Measurements from ENCODE around the gene NRK.

NRK gene

GRCh38 chrX:105876658-105877057, 54.3 kb downstream of the NRK start:
- no peak overlapping the region for H3K4me3 ChIP-seq (ENCODE audit: control insufficient read depth in 1 of 7, extremely low read depth in 1 of 7, insufficient read depth in 4 of 7, low read depth in 2 of 7, low read length in 6 of 7)
- H3K4me1 ChIP-seq (ENCODE audit: control extremely low read depth in 1 of 4, control insufficient read depth in 4 of 4, insufficient read depth in 4 of 4, low read length in 3 of 4), result no peaks in the 10 kb centered on the region
- H3K27ac ChIP-seq (ENCODE audit: insufficient read depth in 1 of 2, low read depth in 1 of 2, low read length in 2 of 2, poor library complexity in 1 of 2, severe bottlenecking in 2 of 2), result no peak overlapping the region
- DNase-seq, result peak in 2 of 3 donors; percentile 6 to 13
- ChIA-PET POLR2A (no interaction called here), CTCF (no interaction called here)
- peaks cover 0 to 2% (median 0%) of the 10 kb centered on the region in 5 experiments for H3K27me3 ChIP-seq (replicated peaks in 2 of 5; ENCODE audit: control insufficient read depth in 4 of 5, insufficient read depth in 5 of 5, low read length in 4 of 5)
- 29% methylated on average over 1 of the region's 3 CpGs for WGBS (ENCODE audit: insufficient coverage)
- H3K9me3 ChIP-seq (ENCODE audit: control extremely low read depth in 1 of 5, control insufficient read depth in 4 of 5, insufficient read depth in 2 of 5, low read depth in 1 of 5, low read length in 4 of 5), result no peaks in the 10 kb centered on the region
- H3K36me3 ChIP-seq (ENCODE audit: control insufficient read depth in 4 of 4, insufficient read depth in 4 of 4, low read length in 3 of 4), result no peaks in the 10 kb centered on the region

GRCh38 chrX:105880491-105880890, 58.2 kb downstream of the NRK start:
- WGBS (ENCODE audit: insufficient coverage), result 75% methylated on average over 1 of the region's 3 CpGs

GRCh38 chrX:105882581-105883275, 60.4 kb downstream of the NRK start:
- ChIA-PET POLR2A (interaction anchor here (0.6 kb wide), 1 partner anchor 415 kb away, joined by 3 read pairs; no protein-coding TSS in a partner anchor), CTCF (no interaction called here)
- no peak for DNase-seq
- Histone ChIP-seq H3K4me1 (ENCODE audit: control extremely low read depth in 1 of 4, control insufficient read depth in 4 of 4, insufficient read depth in 4 of 4, low read length in 3 of 4) (no peaks in the 10 kb centered on the region), H3K36me3 (ENCODE audit: control insufficient read depth in 4 of 4, insufficient read depth in 4 of 4, low read length in 3 of 4) (no peaks in the 10 kb centered on the region), H3K9me3 (ENCODE audit: control extremely low read depth in 1 of 5, control insufficient read depth in 4 of 5, insufficient read depth in 2 of 5, low read depth in 1 of 5, low read length in 4 of 5) (no peaks in the 10 kb centered on the region), H3K4me3 (ENCODE audit: control insufficient read depth in 1 of 7, extremely low read depth in 1 of 7, insufficient read depth in 4 of 7, low read depth in 2 of 7, low read length in 6 of 7) (no peak overlapping the region), H3K27me3 (replicated peaks in 2 of 5; ENCODE audit: control insufficient read depth in 4 of 5, insufficient read depth in 5 of 5, low read length in 4 of 5) (peaks cover 0 to 2% (median 0%) of the 10 kb centered on the region in 5 experiments), H3K27ac (ENCODE audit: insufficient read depth in 1 of 2, low read depth in 1 of 2, low read length in 2 of 2, poor library complexity in 1 of 2, severe bottlenecking in 2 of 2) (no peak overlapping the region)
- WGBS (ENCODE audit: insufficient coverage), result 60% methylated on average over 1 of the region's 3 CpGs

More at GRCh38 chrX:105880491-105880890, 58.2 kb downstream of the NRK start:
- Histone ChIP-seq H3K9me3 (ENCODE audit: control extremely low read depth in 1 of 5, control insufficient read depth in 4 of 5, insufficient read depth in 2 of 5, low read depth in 1 of 5, low read length in 4 of 5) (no peaks in the 10 kb centered on the region), H3K27ac (ENCODE audit: insufficient read depth in 1 of 2, low read depth in 1 of 2, low read length in 2 of 2, poor library complexity in 1 of 2, severe bottlenecking in 2 of 2) (no peak overlapping the region), H3K27me3 (replicated peaks in 2 of 5; ENCODE audit: control insufficient read depth in 4 of 5, insufficient read depth in 5 of 5, low read length in 4 of 5) (peaks cover 0 to 3% (median 0%) of the 10 kb centered on the region in 5 experiments), H3K4me1 (ENCODE audit: control extremely low read depth in 1 of 4, control insufficient read depth in 4 of 4, insufficient read depth in 4 of 4, low read length in 3 of 4) (no peaks in the 10 kb centered on the region), H3K4me3 (ENCODE audit: control insufficient read depth in 1 of 7, extremely low read depth in 1 of 7, insufficient read depth in 4 of 7, low read depth in 2 of 7, low read length in 6 of 7) (no peak overlapping the region), H3K36me3 (ENCODE audit: control insufficient read depth in 4 of 4, insufficient read depth in 4 of 4, low read length in 3 of 4) (no peaks in the 10 kb centered on the region)
- DNase-seq, result no peak
- CTCF ChIA-PET, result no interaction called here
- POLR2A ChIA-PET, result no interaction called here

- H3K4me1 ChIP-seq (ENCODE audit: control extremely low read depth in 1 of 4, control insufficient read depth in 4 of 4, insufficient read depth in 4 of 4, low read length in 3 of 4), result no peaks in the 10 kb centered on the region
- H3K36me3 ChIP-seq (ENCODE audit: control insufficient read depth in 4 of 4, insufficient read depth in 4 of 4, low read length in 3 of 4), result no peaks in the 10 kb centered on the region
- H3K27me3 ChIP-seq (replicated peaks in 2 of 5; ENCODE audit: control insufficient read depth in 4 of 5, insufficient read depth in 5 of 5, low read length in 4 of 5), result no peaks in the 10 kb centered on the region
- H3K9me3 ChIP-seq (ENCODE audit: control extremely low read depth in 1 of 5, control insufficient read depth in 4 of 5, insufficient read depth in 2 of 5, low read depth in 1 of 5, low read length in 4 of 5), result no peaks in the 10 kb centered on the region
- DNase-seq, result no peak
- H3K4me3 ChIP-seq (ENCODE audit: control insufficient read depth in 1 of 7, extremely low read depth in 1 of 7, insufficient read depth in 4 of 7, low read depth in 2 of 7, low read length in 6 of 7), result no peak overlapping the region
- ChIA-PET POLR2A (no interaction called here), CTCF (no interaction called here)
- H3K27ac ChIP-seq (ENCODE audit: insufficient read depth in 1 of 2, low read depth in 1 of 2, low read length in 2 of 2, poor library complexity in 1 of 2, severe bottlenecking in 2 of 2), result no peak overlapping the region
These were observed 72.4 kb downstream of the NRK start for GRCh38 chrX:105894721-105895120.

- H3K36me3 ChIP-seq (ENCODE audit: control insufficient read depth in 4 of 4, insufficient read depth in 4 of 4, low read length in 3 of 4), result no peaks in the 10 kb centered on the region
- 85% methylated on average over 7 of the region's 8 CpGs for WGBS (ENCODE audit: insufficient coverage)
- DNase-seq, result no peak
- ChIA-PET CTCF (no interaction called here), POLR2A (no interaction called here)
- H3K27me3 ChIP-seq (replicated peaks in 2 of 5; ENCODE audit: control insufficient read depth in 4 of 5, insufficient read depth in 5 of 5, low read length in 4 of 5), result peaks cover 0 to 3% (median 0%) of the 10 kb centered on the region in 5 experiments
- H3K27ac ChIP-seq (ENCODE audit: insufficient read depth in 1 of 2, low read depth in 1 of 2, low read length in 2 of 2, poor library complexity in 1 of 2, severe bottlenecking in 2 of 2), result no peak overlapping the region
- H3K9me3 ChIP-seq (ENCODE audit: control extremely low read depth in 1 of 5, control insufficient read depth in 4 of 5, insufficient read depth in 2 of 5, low read depth in 1 of 5, low read length in 4 of 5), result no peaks in the 10 kb centered on the region
- no peaks in the 10 kb centered on the region for H3K4me1 ChIP-seq (ENCODE audit: control extremely low read depth in 1 of 4, control insufficient read depth in 4 of 4, insufficient read depth in 4 of 4, low read length in 3 of 4)
- no peak overlapping the region for H3K4me3 ChIP-seq (ENCODE audit: control insufficient read depth in 1 of 7, extremely low read depth in 1 of 7, insufficient read depth in 4 of 7, low read depth in 2 of 7, low read length in 6 of 7)
These were observed 87.2 kb downstream of the NRK start for GRCh38 chrX:105909576-105909975.

GRCh38 chrX:105910563-105911105, 88.3 kb downstream of the NRK start:
- Histone ChIP-seq H3K4me1 (ENCODE audit: control extremely low read depth in 1 of 4, control insufficient read depth in 4 of 4, insufficient read depth in 4 of 4, low read length in 3 of 4) (no peaks in the 10 kb centered on the region), H3K27ac (ENCODE audit: insufficient read depth in 1 of 2, low read depth in 1 of 2, low read length in 2 of 2, poor library complexity in 1 of 2, severe bottlenecking in 2 of 2) (no peak overlapping the region), H3K27me3 (replicated peaks in 2 of 5; ENCODE audit: control insufficient read depth in 4 of 5, insufficient read depth in 5 of 5, low read length in 4 of 5) (peaks cover 0 to 3% (median 0%) of the 10 kb centered on the region in 5 experiments), H3K4me3 (ENCODE audit: control insufficient read depth in 1 of 7, extremely low read depth in 1 of 7, insufficient read depth in 4 of 7, low read depth in 2 of 7, low read length in 6 of 7) (no peak overlapping the region), H3K9me3 (ENCODE audit: control extremely low read depth in 1 of 5, control insufficient read depth in 4 of 5, insufficient read depth in 2 of 5, low read depth in 1 of 5, low read length in 4 of 5) (no peaks in the 10 kb centered on the region), H3K36me3 (ENCODE audit: control insufficient read depth in 4 of 4, insufficient read depth in 4 of 4, low read length in 3 of 4) (no peaks in the 10 kb centered on the region)
- 0% methylated on average over 1 of the region's 3 CpGs for WGBS (ENCODE audit: insufficient coverage)
- DNase-seq, result no peak
- ChIA-PET CTCF (no interaction called here), POLR2A (no interaction called here)

GRCh38 chrX:105945266-105945665, 122.9 kb downstream of the NRK start:
- ChIA-PET CTCF (no interaction called here), POLR2A (no interaction called here)
- no peak overlapping the region for H3K4me3 ChIP-seq (ENCODE audit: control insufficient read depth in 1 of 7, extremely low read depth in 1 of 7, insufficient read depth in 4 of 7, low read depth in 2 of 7, low read length in 6 of 7)
- H3K27me3 ChIP-seq (replicated peaks in 2 of 5; ENCODE audit: control insufficient read depth in 4 of 5, insufficient read depth in 5 of 5, low read length in 4 of 5), result peaks cover 0 to 4% (median 0%) of the 10 kb centered on the region in 5 experiments
- no peaks in the 10 kb centered on the region for H3K4me1 ChIP-seq (ENCODE audit: control extremely low read depth in 1 of 4, control insufficient read depth in 4 of 4, insufficient read depth in 4 of 4, low read length in 3 of 4)
- no peak overlapping the region for H3K27ac ChIP-seq (ENCODE audit: insufficient read depth in 1 of 2, low read depth in 1 of 2, low read length in 2 of 2, poor library complexity in 1 of 2, severe bottlenecking in 2 of 2)
- H3K9me3 ChIP-seq (ENCODE audit: control extremely low read depth in 1 of 5, control insufficient read depth in 4 of 5, insufficient read depth in 2 of 5, low read depth in 1 of 5, low read length in 4 of 5), result no peaks in the 10 kb centered on the region
- no CpG with 5 or more reads among the region's 3 CpGs for WGBS (ENCODE audit: insufficient coverage)
- DNase-seq, result no peak
- no peaks in the 10 kb centered on the region for H3K36me3 ChIP-seq (ENCODE audit: control insufficient read depth in 4 of 4, insufficient read depth in 4 of 4, low read length in 3 of 4)
